Gastroesophageal sphincter (tissue), 3 donors: ENCODE results near the gene VIM.

ENCODE experiments used
- CTCF ChIP-seq, 4 experiments: fragments of 200-600 bp in 2 of 4; fragments of 450-650 bp in 2 of 4; sonication (generic) in 1 of 4; IDR thresholded peaks; one replicate each; pipeline ENCODE4 v1.5.1; 2017 to 2019; ENCODE audit warnings: antibody characterized with exemption in 4 of 4, mild to moderate bottlenecking in 2 of 4, moderate library complexity in 2 of 4
- POLR2A ChIP-seq, 2 donors: fragments of 450-650 bp; IDR thresholded peaks; one replicate each; pipeline ENCODE4 v1.6.1; 2017; ENCODE audit warnings: antibody characterized with exemption in 2 of 2, mild to moderate bottlenecking in 2 of 2, moderate library complexity in 1 of 2
- POLR2AphosphoS5 ChIP-seq: sonication (generic); formaldehyde crosslinking; IDR thresholded peaks from one replicate; pipeline ENCODE4 v1.6.1; 2017; ENCODE audit warnings: antibody characterized with exemption

- TF ChIP-seq CTCF (IDR thresholded peaks at IDR 0.05) (no peak), POLR2AphosphoS5 (no peak), POLR2A (IDR thresholded peaks at IDR 0.05) (no peak)
Measured at GRCh38 chr10:17241611-17242333, 13.7 kb downstream of the VIM start.
